Calu3 (cell line): ENCODE measurements around the gene CYP2W1. TPM values are rescaled to one million over a fixed set of nuclear protein-coding genes. Genes with fewer than 3 reads are reported as not detected.

Experiments
- BruUV-seq: library from RNA; stranded (reverse); fragments of 400-500 nt; replicated peaks from 2 replicates; lab custom pipeline; 2021; lab: Mats Ljungman, UMichigan
- CTCF ChIA-PET: fragments of 300-600 bp; sonication (Branson Sonifier 250); formaldehyde crosslinking; loops from one replicate; lab custom pipeline; 2022; ENCODE audit warnings: antibody characterized with exemption; lab: Charles Lee
- DNase-seq: peaks from one replicate; pipeline ENCODE4 v3.0.0; 2022
- H3K27ac Mint-ChIP-seq: one replicate; pipeline ENCODE4 v1.8.0; 2022; ENCODE audit warnings: mixed read lengths; ENCODE audit not compliant: unreplicated experiment
- H3K27me3 Mint-ChIP-seq: one replicate; pipeline ENCODE4 v1.8.0; 2022; ENCODE audit warnings: mixed read lengths; ENCODE audit not compliant: unreplicated experiment
- H3K36me3 Mint-ChIP-seq: one replicate; pipeline ENCODE4 v1.8.0; 2022; ENCODE audit warnings: mild to moderate bottlenecking, moderate library complexity, mixed read lengths; ENCODE audit not compliant: insufficient read depth, unreplicated experiment
- H3K4me1 Mint-ChIP-seq: one replicate; pipeline ENCODE4 v1.8.0; 2022; ENCODE audit warnings: mild to moderate bottlenecking, low read depth, mixed read lengths; ENCODE audit not compliant: unreplicated experiment
- H3K4me3 Mint-ChIP-seq: one replicate; pipeline ENCODE4 v1.8.0; 2022; ENCODE audit warnings: mild to moderate bottlenecking, low read depth, moderate library complexity, mixed read lengths; ENCODE audit not compliant: unreplicated experiment
- H3K9me3 Mint-ChIP-seq: one replicate; pipeline ENCODE4 v1.8.0; 2022; ENCODE audit warnings: low read depth, mixed read lengths; ENCODE audit not compliant: unreplicated experiment
- intact Hi-C: fragments of 100-400 bp; cut with micrococcal nuclease; formaldehyde crosslinking; loops from one replicate; pipeline ENCODE4 v1.10.0; 2022; ENCODE audit not compliant: unreplicated experiment
- total RNA-seq: library from RNA; stranded (reverse); gene quantifications from 2 replicates; pipeline ENCODE4 v1.2.3, GENCODE V29; 2022
- TF ChIP-seq, protein P1 (sequence below): fragments of 200-600 bp; IDR thresholded peaks from one replicate; pipeline ENCODE4 v1.8.0; 2022; ENCODE audit warnings: antibody characterized with exemption; ENCODE audit not compliant: unreplicated experiment

Gene CYP2W1
- total RNA-seq, 1 experiment from 2014 or later = 0.71 TPM

DNA sequence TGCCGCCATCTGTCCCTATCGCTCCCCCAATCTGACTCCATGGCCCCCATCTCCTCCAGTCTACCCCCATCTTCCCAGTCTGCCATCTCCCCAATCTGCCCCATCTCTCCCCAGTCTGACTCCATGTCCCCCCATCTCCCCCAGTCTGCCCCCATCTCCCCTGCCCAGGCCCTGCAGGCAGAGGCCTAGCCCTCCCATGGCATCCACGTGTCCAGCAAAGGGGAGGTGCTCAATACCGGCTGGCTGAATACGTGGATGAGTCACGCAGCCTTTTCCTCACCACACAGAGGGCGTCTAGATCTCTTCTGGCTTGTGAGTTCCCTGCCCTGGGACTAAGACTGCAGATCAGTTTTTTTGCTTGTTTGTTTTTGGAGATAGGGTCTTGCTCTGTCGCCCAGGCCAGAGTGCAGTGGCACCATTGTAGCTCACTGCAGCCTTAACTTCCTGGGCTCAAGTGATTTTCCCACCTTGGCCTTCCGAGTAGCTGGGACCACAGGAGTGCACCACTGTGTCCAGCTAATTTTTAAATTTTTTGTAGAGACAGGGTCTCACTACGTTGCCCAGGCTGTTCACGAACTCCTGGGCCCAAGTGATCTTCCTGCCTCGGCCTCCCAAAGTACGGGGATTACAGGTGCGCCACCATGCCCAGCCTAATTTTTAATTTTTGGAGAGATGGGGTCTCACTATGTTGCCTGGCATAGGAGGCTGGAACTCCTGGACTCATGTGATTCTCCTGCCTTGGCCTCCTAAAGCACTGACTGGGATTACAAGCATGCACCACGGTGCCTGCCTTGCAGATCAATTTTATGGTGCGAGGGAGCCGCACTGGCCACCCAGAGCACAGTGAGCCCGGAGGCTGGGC, 46.0 kb downstream of the CYP2W1 start:
- peak overlapping the region; percentile 95 for H3K4me3 Mint-ChIP-seq
- CTCF ChIA-PET = interaction anchor here (0.5 kb wide), 1 partner anchor 30 kb away, joined by 5 read pairs; no protein-coding TSS in a partner anchor
- TSS peak; percentile 73 for BruUV-seq
- peak overlapping the region; percentile 82 for H3K27ac Mint-ChIP-seq
- H3K36me3 Mint-ChIP-seq = peaks cover 67% of the 10 kb centered on the region
- TF ChIP-seq, protein P1, sequence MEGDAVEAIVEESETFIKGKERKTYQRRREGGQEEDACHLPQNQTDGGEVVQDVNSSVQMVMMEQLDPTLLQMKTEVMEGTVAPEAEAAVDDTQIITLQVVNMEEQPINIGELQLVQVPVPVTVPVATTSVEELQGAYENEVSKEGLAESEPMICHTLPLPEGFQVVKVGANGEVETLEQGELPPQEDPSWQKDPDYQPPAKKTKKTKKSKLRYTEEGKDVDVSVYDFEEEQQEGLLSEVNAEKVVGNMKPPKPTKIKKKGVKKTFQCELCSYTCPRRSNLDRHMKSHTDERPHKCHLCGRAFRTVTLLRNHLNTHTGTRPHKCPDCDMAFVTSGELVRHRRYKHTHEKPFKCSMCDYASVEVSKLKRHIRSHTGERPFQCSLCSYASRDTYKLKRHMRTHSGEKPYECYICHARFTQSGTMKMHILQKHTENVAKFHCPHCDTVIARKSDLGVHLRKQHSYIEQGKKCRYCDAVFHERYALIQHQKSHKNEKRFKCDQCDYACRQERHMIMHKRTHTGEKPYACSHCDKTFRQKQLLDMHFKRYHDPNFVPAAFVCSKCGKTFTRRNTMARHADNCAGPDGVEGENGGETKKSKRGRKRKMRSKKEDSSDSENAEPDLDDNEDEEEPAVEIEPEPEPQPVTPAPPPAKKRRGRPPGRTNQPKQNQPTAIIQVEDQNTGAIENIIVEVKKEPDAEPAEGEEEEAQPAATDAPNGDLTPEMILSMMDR = no peak
- intact Hi-C loops = no loop called here
- no peaks in the 10 kb centered on the region for H3K9me3 Mint-ChIP-seq
- DNase-seq = peak; percentile 92
- peaks cover 15% of the 10 kb centered on the region for H3K4me1 Mint-ChIP-seq
- H3K27me3 Mint-ChIP-seq = no peaks in the 10 kb centered on the region

- H3K4me1 Mint-ChIP-seq = peaks cover 15% of the 10 kb centered on the region
- H3K36me3 Mint-ChIP-seq = peaks cover 59% of the 10 kb centered on the region
- H3K27ac Mint-ChIP-seq = peak overlapping the region; percentile 82
- no peak for DNase-seq
- TF ChIP-seq, protein P1 = no peak
- no TSS peak for BruUV-seq
- intact Hi-C loops = no loop called here
- peak overlapping the region; percentile 95 for H3K4me3 Mint-ChIP-seq
- H3K9me3 Mint-ChIP-seq = no peaks in the 10 kb centered on the region
- H3K27me3 Mint-ChIP-seq = no peaks in the 10 kb centered on the region
- CTCF ChIA-PET = interaction anchor here (0.5 kb wide), 1 partner anchor 31 kb away, joined by 5 read pairs; no protein-coding TSS in a partner anchor
Observed at GRCh38 chr7:1029637-1030443, 46.9 kb downstream of the CYP2W1 start.

DNA sequence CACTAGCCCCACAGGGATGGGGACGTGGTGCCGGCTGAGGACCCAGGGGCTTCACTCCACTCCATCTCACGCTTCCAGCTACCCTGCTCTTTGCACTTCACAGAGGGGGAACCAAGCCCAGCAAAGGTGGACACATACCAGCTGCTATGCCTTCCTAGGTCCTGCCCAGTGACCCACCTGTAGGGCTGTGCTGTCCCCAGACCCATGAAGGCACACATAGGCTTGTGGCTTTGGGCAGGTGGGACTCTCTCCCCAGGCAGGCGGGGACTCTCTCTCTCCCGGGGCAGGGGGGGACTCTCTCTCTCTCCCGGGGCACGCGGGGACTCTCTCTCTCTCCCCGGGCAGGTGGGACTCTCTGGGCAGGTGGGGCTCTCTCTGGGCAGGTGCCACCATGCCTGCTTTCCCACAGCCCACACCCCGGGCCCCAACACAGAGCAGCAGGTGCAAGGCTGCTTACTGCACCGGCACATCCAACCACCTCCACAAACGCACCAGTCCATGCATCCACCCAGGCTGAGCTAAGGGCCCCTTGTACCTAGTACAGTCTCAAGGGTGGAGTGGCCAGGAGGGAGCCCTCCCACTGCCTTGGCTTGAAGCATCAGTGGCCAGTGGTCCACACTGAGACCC, 47.6 kb downstream of the CYP2W1 start:
- Mint-ChIP-seq H3K4me3 (peak overlapping the region; percentile 95), H3K27me3 (no peaks in the 10 kb centered on the region), H3K27ac (peak overlapping the region; percentile 82), H3K4me1 (peaks cover 15% of the 10 kb centered on the region), H3K36me3 (peaks cover 52% of the 10 kb centered on the region), H3K9me3 (no peaks in the 10 kb centered on the region)
- DNase-seq = no peak
- TF ChIP-seq, protein P1 = no peak
- intact Hi-C loops = no loop called here
- CTCF ChIA-PET = no interaction called here
- BruUV-seq = no TSS peak
